Measurements from ENCODE around the gene PLXNA2. TPM values are rescaled to one million over a fixed set of nuclear protein-coding genes. Genes with fewer than 3 reads are reported as not detected.

PLXNA2 gene
- total and polyA plus RNA-seq, 7 donors = 2.4 to 16.1 (median 6.4) TPM

DNA sequence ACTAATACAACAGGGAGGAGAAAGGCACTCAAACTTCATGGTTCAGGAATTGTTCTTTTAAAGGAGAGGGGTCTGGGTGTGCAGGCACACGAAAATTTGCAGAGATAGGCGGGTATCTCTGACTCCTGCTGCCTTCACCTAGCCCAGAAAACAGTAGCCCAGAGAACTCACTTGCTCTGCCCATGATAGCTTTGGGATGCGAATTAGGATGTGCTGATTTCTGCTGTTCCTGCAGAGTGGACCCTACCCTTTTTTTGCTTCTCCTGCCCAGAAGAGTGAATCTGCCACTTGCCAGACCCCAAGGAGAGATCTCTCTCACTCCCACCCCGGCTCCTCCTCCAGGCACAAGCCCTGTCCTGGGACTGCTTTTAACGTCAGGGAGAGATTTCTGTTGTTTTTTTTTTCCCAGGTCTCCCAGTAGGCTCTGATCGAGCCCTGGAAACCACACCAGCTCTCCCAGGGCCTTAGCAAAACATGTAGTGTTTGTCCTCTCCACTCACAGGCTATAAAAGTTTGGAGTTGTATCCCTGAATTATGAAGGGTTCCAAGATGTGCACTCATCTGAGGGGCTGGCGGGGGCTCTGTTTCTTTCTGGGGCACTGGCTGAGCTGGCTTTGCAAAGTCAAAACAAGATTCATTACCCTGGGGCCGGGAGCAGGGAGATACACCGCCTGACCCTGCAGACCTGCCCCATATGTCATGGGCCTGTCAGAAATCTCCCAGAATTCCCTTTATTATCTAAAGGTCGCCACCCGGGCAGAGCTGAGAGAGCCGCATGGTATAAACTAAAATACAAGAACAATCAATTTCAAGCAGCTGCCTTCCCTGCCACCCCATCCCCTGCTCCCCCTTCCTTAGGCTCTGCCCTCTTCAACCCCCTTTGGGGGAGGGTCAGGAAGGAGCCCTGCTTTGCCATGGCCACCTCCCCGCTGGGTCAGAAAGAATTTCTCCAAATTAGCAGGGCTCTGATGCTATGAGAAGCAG, 17.9 kb downstream of the PLXNA2 start:
- H3K27ac ChIP-seq = peak overlapping the region; percentile 68 to 79 (median 75)
- no peak for DNase-seq
- TF ChIP-seq POLR2AphosphoS5 (IDR thresholded peaks at IDR 0.05) = no peak
- TF ChIP-seq, protein P1, sequence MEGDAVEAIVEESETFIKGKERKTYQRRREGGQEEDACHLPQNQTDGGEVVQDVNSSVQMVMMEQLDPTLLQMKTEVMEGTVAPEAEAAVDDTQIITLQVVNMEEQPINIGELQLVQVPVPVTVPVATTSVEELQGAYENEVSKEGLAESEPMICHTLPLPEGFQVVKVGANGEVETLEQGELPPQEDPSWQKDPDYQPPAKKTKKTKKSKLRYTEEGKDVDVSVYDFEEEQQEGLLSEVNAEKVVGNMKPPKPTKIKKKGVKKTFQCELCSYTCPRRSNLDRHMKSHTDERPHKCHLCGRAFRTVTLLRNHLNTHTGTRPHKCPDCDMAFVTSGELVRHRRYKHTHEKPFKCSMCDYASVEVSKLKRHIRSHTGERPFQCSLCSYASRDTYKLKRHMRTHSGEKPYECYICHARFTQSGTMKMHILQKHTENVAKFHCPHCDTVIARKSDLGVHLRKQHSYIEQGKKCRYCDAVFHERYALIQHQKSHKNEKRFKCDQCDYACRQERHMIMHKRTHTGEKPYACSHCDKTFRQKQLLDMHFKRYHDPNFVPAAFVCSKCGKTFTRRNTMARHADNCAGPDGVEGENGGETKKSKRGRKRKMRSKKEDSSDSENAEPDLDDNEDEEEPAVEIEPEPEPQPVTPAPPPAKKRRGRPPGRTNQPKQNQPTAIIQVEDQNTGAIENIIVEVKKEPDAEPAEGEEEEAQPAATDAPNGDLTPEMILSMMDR (IDR thresholded peaks at IDR 0.05) = no peak
- intact Hi-C loops (cut with DNase I) = no loop called here
- H3K27me3 ChIP-seq = no peaks in the 10 kb centered on the region
- no peaks in the 10 kb centered on the region for H3K9me3 ChIP-seq
- H3K4me3 ChIP-seq = no peak overlapping the region
- peaks cover 0 to 53% (median 49%) of the 10 kb centered on the region in 4 donors for H3K4me1 ChIP-seq
- no peaks in the 10 kb centered on the region for H3K36me3 ChIP-seq
- WGBS, 2 donors = 71 to 80% methylated on average over 13 of the region's 13 CpGs

DNA sequence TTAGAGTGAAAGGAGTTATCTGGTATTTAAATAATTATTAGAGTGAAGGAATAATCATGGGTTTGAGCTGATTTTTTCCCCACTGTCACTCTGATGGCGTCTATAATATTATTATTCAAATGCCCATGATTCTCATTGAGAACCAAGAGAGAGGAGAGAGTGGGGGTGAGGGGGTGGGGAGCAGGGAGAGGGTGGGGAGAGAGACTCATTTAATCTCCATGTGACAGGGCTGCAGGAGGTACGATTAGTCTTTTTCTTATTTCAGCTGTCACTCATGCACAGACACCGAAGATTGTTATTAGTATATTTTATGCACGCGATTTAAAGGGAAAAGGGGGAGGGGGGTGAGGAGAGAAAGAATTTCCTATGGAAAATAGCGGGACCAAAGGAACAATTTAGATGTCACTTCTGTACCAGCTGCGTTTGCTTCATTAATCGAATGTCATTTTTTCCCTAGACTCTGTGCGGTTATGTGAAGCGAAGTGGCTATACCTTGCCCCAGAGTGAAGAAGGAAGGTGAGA, 19.9 kb downstream of the PLXNA2 start:
- no peak overlapping the region for H3K27ac ChIP-seq
- intact Hi-C loops (cut with DNase I) = no loop called here
- TF ChIP-seq, protein P1 (IDR thresholded peaks at IDR 0.05) = no peak
- TF ChIP-seq POLR2A (IDR thresholded peaks at IDR 0.05) = no peak
- no peak for TF ChIP-seq EP300 (IDR thresholded peaks at IDR 0.05)
- no peak for TF ChIP-seq POLR2AphosphoS5 (IDR thresholded peaks at IDR 0.05)

DNA sequence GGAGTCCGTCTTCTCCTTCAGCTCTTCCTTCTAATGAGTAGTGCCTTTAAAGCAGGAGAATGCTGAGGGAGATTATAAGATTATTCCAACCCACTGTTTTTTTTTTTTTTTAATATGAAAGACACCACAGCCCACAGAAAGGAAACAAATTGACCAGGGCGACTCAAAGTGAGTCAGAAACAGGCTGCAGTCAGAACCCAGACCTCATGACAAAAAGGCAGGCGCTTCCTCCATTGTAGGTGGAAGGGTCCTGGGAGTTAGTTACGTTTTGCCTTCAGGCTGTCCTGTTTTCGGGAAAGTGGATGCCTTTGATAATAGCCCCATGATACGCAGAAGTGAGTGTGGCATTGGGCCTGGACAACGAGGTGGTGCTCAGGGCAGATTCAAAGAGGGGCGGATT, 21.0 kb downstream of the PLXNA2 start:
- Histone ChIP-seq H3K4me3 (no peak overlapping the region), H3K4me1 (peaks cover 0 to 61% (median 55%) of the 10 kb centered on the region in 4 donors), H3K36me3 (no peaks in the 10 kb centered on the region), H3K27ac (no peak overlapping the region), H3K27me3 (no peaks in the 10 kb centered on the region), H3K9me3 (no peaks in the 10 kb centered on the region)
- no peak for DNase-seq
- TF ChIP-seq, protein P1 (IDR thresholded peaks at IDR 0.05) = no peak
- no peak for TF ChIP-seq POLR2AphosphoS5 (IDR thresholded peaks at IDR 0.05)
- TF ChIP-seq EP300 (IDR thresholded peaks at IDR 0.05) = no peak
- no peak for TF ChIP-seq POLR2A (IDR thresholded peaks at IDR 0.05)
- intact Hi-C loops (cut with DNase I) = no loop called here
- 80 to 88% methylated on average over 8 of the region's 8 CpGs for WGBS, 2 donors

More for the DNA sequence above, 19.9 kb downstream of the PLXNA2 start:
- no peaks in the 10 kb centered on the region for H3K27me3 ChIP-seq
- no peak overlapping the region for H3K4me3 ChIP-seq
- no peaks in the 10 kb centered on the region for H3K36me3 ChIP-seq
- H3K9me3 ChIP-seq = no peaks in the 10 kb centered on the region
- whole genome bisulfite sequencing, 2 donors = 93 to 94% methylated on average over 10 of the region's 10 CpGs
- H3K4me1 ChIP-seq = peaks cover 0 to 53% (median 49%) of the 10 kb centered on the region in 4 donors
- no peak for DNase-seq

DNA sequence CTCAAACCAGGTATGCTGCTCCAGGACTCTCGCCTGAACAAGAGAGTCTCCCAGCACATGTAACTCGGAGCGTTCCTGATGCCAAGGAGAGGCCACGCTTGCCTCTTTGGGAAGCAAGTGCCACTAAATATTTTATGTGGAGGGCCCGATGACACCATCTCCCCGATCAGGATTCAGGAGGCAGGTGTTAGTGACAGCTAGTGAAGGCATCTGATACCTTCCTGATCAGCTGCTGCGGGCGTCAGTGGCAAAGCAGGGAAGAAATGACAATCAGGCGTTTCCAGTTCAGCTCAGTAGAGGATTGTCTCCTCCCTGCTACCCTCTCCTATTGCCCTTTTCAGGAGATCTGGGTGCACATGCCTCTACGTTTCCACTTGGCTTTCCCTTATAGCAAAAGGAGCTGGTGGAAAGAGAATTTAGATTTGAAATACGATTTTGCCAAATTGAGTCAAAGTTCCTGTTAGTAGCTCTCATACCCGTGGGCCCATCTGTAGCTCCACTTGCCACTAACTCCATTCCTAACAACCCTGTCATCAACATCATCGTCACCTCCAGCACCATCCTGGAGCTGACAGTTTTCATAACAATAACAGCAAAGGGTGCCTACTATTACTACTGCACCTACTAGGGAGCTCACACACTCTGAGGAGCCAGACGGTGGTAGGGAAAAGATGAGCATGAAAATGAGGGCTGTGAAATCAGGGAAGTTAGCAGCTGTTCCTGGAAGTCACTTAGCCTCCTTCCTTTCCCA, 21.6 kb downstream of the PLXNA2 start:
- TF ChIP-seq POLR2A (IDR thresholded peaks at IDR 0.05) (no peak), EP300 (IDR thresholded peaks at IDR 0.05) (no peak), POLR2AphosphoS5 (IDR thresholded peaks at IDR 0.05) (no peak)
- TF ChIP-seq, protein P1 (IDR thresholded peaks at IDR 0.05) = no peak
- Histone ChIP-seq H3K9me3 (no peaks in the 10 kb centered on the region), H3K27me3 (no peaks in the 10 kb centered on the region), H3K4me3 (no peak overlapping the region), H3K27ac (peak overlapping the region in 1 of 4 donors; percentile 25), H3K36me3 (peaks cover 0 to 2% (median 0%) of the 10 kb centered on the region in 4 donors), H3K4me1 (peaks cover 0 to 61% (median 55%) of the 10 kb centered on the region in 4 donors)
- 88% methylated on average over 14 of the region's 14 CpGs for WGBS, 2 donors
- no peak for DNase-seq
- intact Hi-C loops (cut with DNase I) = no loop called here
